ENCODE data around the gene FAM13A. TPM values are rescaled to one million over a fixed set of nuclear protein-coding genes. Genes with fewer than 3 reads are reported as not detected.

Gene FAM13A
- total and polyA plus RNA-seq, 2 donors (not counting 3 experiments of a cell fraction or from before 2014, with no cell fraction given) = 3.3 to 10.5 TPM

DNA sequence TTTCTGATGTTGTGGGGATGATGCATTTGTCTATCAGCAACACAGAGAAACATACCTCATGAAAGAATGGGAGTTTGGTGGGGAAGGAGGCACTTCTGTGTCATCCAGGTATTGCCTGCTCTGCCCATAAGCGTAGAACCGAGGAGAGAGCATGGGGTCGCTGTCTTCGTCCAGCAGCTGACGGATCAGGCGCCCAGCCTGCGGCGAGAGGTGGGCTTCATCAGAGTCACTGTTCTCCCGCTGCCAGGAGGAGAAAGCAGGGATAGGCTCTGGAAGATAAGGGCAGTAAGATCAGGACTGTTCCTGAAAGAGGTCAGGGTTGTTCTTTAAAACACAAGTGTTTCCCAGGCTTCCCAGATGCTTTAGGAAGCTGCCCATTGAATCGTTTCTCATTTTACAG is 306.6 kb downstream of the FAM13A start:
- CTCF ChIA-PET = interaction anchor here (1.2 to 1.7 kb wide), 3 partner anchors 10 to 210 kb away, joined by 3 to 4 read pairs (median 4); no protein-coding TSS in a partner anchor
- dilution Hi-C loops (cut with MboI; ENCODE audit: extremely low pct_ligation_motif_present, low sequenced_read_pairs) = no loop called here

More for the DNA sequence above, 306.6 kb downstream of the FAM13A start:
- FAIRE-seq (no peak), DNase-seq (ENCODE audit: low read depth, low spot score) (no peak)
- intact Hi-C loops (cut with micrococcal nuclease) = no loop called here
- H3K9me3 ChIP-seq (replicated peaks; ENCODE audit: control insufficient read depth, insufficient read depth, low read length) = no peaks in the 10 kb centered on the region
- H3K27ac ChIP-seq (ENCODE audit: insufficient read depth, low read depth, low read length) = no peak overlapping the region
- H3K4me2 ChIP-seq (ENCODE audit: insufficient read depth, low read length) = no peak overlapping the region
- TF ChIP-seq MYC (IDR thresholded peaks at IDR 0.05; ENCODE audit: low read depth, low read length) (no peak), FOS (IDR thresholded peaks at IDR 0.05; ENCODE audit: borderline replicate concordance, insufficient read depth, low read length) (no peak), POLR2AphosphoS5 (IDR thresholded peaks at IDR 0.05; ENCODE audit: insufficient read depth, low read depth, low read length) (no peak), EZH2 (IDR thresholded peaks at IDR 0.05; ENCODE audit: borderline replicate concordance, low read depth, low read length, severe bottlenecking) (no peak), POLR2A (IDR thresholded peaks at IDR 0.05; ENCODE audit: low read depth, low read length) (no peak), GATA2 (IDR thresholded peaks at IDR 0.05; ENCODE audit: insufficient read depth, insufficient read length, low read depth, low read length) (no peak), JUN (IDR thresholded peaks at IDR 0.05; ENCODE audit: borderline replicate concordance, insufficient read depth, insufficient read length, low read depth) (no peak)
- TF ChIP-seq, protein P1, sequence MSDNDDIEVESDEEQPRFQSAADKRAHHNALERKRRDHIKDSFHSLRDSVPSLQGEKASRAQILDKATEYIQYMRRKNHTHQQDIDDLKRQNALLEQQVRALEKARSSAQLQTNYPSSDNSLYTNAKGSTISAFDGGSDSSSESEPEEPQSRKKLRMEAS (IDR thresholded peaks at IDR 0.05; ENCODE audit: insufficient read depth, insufficient read length) = no peak
- TF ChIP-seq, protein P2, sequence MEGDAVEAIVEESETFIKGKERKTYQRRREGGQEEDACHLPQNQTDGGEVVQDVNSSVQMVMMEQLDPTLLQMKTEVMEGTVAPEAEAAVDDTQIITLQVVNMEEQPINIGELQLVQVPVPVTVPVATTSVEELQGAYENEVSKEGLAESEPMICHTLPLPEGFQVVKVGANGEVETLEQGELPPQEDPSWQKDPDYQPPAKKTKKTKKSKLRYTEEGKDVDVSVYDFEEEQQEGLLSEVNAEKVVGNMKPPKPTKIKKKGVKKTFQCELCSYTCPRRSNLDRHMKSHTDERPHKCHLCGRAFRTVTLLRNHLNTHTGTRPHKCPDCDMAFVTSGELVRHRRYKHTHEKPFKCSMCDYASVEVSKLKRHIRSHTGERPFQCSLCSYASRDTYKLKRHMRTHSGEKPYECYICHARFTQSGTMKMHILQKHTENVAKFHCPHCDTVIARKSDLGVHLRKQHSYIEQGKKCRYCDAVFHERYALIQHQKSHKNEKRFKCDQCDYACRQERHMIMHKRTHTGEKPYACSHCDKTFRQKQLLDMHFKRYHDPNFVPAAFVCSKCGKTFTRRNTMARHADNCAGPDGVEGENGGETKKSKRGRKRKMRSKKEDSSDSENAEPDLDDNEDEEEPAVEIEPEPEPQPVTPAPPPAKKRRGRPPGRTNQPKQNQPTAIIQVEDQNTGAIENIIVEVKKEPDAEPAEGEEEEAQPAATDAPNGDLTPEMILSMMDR (IDR thresholded peaks at IDR 0.05; ENCODE audit: extremely low read depth in 1 of 2, insufficient read depth in 1 of 2, low read depth in 1 of 2, low read length in 2 of 2) = no peak
- H2AFZ ChIP-seq (ENCODE audit: low read depth, low read length) = no peak overlapping the region
- H3K9me1 ChIP-seq (replicated peaks; ENCODE audit: control insufficient read depth, extremely low read depth, insufficient read depth, low read length) = no peaks in the 10 kb centered on the region
- no TSS peak for BruUV-seq (replicated peaks)
- H3K36me3 ChIP-seq (ENCODE audit: control insufficient read depth in 2 of 2, extremely low read depth in 1 of 2, insufficient read depth in 2 of 2, low read length in 2 of 2) = peaks cover 0 to 9% of the 10 kb centered on the region in 2 experiments
- POLR2A ChIA-PET = no interaction called here
- no peak overlapping the region for H3K9ac ChIP-seq (replicated peaks; ENCODE audit: extremely low read depth, insufficient read depth, low read length)
- H3K79me2 ChIP-seq (ENCODE audit: control insufficient read depth, insufficient read depth, low read length) = no peaks in the 10 kb centered on the region
- H3K27me3 ChIP-seq (ENCODE audit: control insufficient read depth in 2 of 2, insufficient read depth in 2 of 2, low read length in 2 of 2) = no peaks in the 10 kb centered on the region
- H3K4me3 ChIP-seq (replicated peaks in 1 of 3; ENCODE audit: insufficient read depth in 1 of 3, low read depth in 1 of 3, low read length in 3 of 3) = no peak overlapping the region
- no peaks in the 10 kb centered on the region for H3K4me1 ChIP-seq (ENCODE audit: control insufficient read depth, extremely low read depth, insufficient read depth, low read length)
- no peaks in the 10 kb centered on the region for H4K20me1 ChIP-seq (replicated peaks; ENCODE audit: control insufficient read depth, extremely low read depth, insufficient read depth, low read length)
